Calu3 (cell line): ENCODE data around the gene EEIG1. TPM values are rescaled to one million over a fixed set of nuclear protein-coding genes. Genes with fewer than 3 reads are reported as not detected.

ENCODE experiments used
- BruUV-seq: library from RNA; stranded (reverse); fragments of 400-500 nt; replicated peaks from 2 replicates; lab custom pipeline; 2021; lab: Mats Ljungman, UMichigan
- CTCF ChIA-PET: fragments of 300-600 bp; sonication (Branson Sonifier 250); formaldehyde crosslinking; loops from one replicate; lab custom pipeline; 2022; ENCODE audit warnings: antibody characterized with exemption; lab: Charles Lee
- DNase-seq: peaks from one replicate; pipeline ENCODE4 v3.0.0; 2022
- H3K27ac Mint-ChIP-seq: one replicate; pipeline ENCODE4 v1.8.0; 2022; ENCODE audit warnings: mixed read lengths; ENCODE audit not compliant: unreplicated experiment
- H3K27me3 Mint-ChIP-seq: one replicate; pipeline ENCODE4 v1.8.0; 2022; ENCODE audit warnings: mixed read lengths; ENCODE audit not compliant: unreplicated experiment
- H3K36me3 Mint-ChIP-seq: one replicate; pipeline ENCODE4 v1.8.0; 2022; ENCODE audit warnings: mild to moderate bottlenecking, moderate library complexity, mixed read lengths; ENCODE audit not compliant: insufficient read depth, unreplicated experiment
- H3K4me1 Mint-ChIP-seq: one replicate; pipeline ENCODE4 v1.8.0; 2022; ENCODE audit warnings: mild to moderate bottlenecking, low read depth, mixed read lengths; ENCODE audit not compliant: unreplicated experiment
- H3K4me3 Mint-ChIP-seq: one replicate; pipeline ENCODE4 v1.8.0; 2022; ENCODE audit warnings: mild to moderate bottlenecking, low read depth, moderate library complexity, mixed read lengths; ENCODE audit not compliant: unreplicated experiment
- H3K9me3 Mint-ChIP-seq: one replicate; pipeline ENCODE4 v1.8.0; 2022; ENCODE audit warnings: low read depth, mixed read lengths; ENCODE audit not compliant: unreplicated experiment
- CTCF ChIP-seq: fragments of 200-600 bp; IDR thresholded peaks from one replicate; pipeline ENCODE4 v1.8.0; 2022; ENCODE audit warnings: antibody characterized with exemption; ENCODE audit not compliant: unreplicated experiment
- intact Hi-C: fragments of 100-400 bp; cut with micrococcal nuclease; formaldehyde crosslinking; loops from one replicate; pipeline ENCODE4 v1.10.0; 2022; ENCODE audit not compliant: unreplicated experiment
- total RNA-seq: library from RNA; stranded (reverse); gene quantifications from 2 replicates; pipeline ENCODE4 v1.2.3, GENCODE V29; 2022

The EEIG1 gene
- total RNA-seq, 1 experiment from 2014 or later, result 84.6 TPM

GRCh38 chr9:127950513-127951289 lies 30.1 kb downstream of the EEIG1 start:
- no peak for TF ChIP-seq CTCF
- intact Hi-C loops, result no loop called here
- Mint-ChIP-seq H3K27ac (peak overlapping the region; percentile 85), H3K9me3 (no peaks in the 10 kb centered on the region), H3K4me1 (peaks cover 48% of the 10 kb centered on the region), H3K27me3 (no peaks in the 10 kb centered on the region), H3K36me3 (peaks cover 41% of the 10 kb centered on the region), H3K4me3 (peak overlapping the region; percentile 32)
- CTCF ChIA-PET, result interaction anchor here (1.4 kb wide), 1 partner anchor 84 kb away, joined by 3 read pairs; no protein-coding TSS in a partner anchor
- no TSS peak for BruUV-seq
- peak; percentile 62 for DNase-seq

- intact Hi-C loops, result no loop called here
- CTCF ChIA-PET, result interaction anchor here (0.7 to 1.4 kb wide), 2 partner anchors 85 to 101 kb away, joined by 3 read pairs; no protein-coding TSS in a partner anchor
- H3K4me3 Mint-ChIP-seq, result no peak overlapping the region
- H3K36me3 Mint-ChIP-seq, result peaks cover 39% of the 10 kb centered on the region
- no peaks in the 10 kb centered on the region for H3K9me3 Mint-ChIP-seq
- H3K27me3 Mint-ChIP-seq, result no peaks in the 10 kb centered on the region
- peak overlapping the region; percentile 85 for H3K27ac Mint-ChIP-seq
- peaks cover 41% of the 10 kb centered on the region for H3K4me1 Mint-ChIP-seq
- TF ChIP-seq CTCF, result no peak
- no TSS peak for BruUV-seq
- DNase-seq, result no peak
Measured at GRCh38 chr9:127949827-127950512, 30.8 kb downstream of the EEIG1 start.

- Mint-ChIP-seq H3K4me3 (no peak overlapping the region), H3K4me1 (peaks cover 32% of the 10 kb centered on the region), H3K27me3 (no peaks in the 10 kb centered on the region), H3K36me3 (peaks cover 52% of the 10 kb centered on the region), H3K27ac (peak overlapping the region; percentile 29), H3K9me3 (no peaks in the 10 kb centered on the region)
- no TSS peak for BruUV-seq
- no peak for DNase-seq
- intact Hi-C loops, result no loop called here
- TF ChIP-seq CTCF, result no peak
- CTCF ChIA-PET, result no interaction called here
Measured at GRCh38 chr9:127947841-127948710, 32.7 kb downstream of the EEIG1 start.

- peaks cover 33% of the 10 kb centered on the region for H3K4me1 Mint-ChIP-seq
- CTCF ChIA-PET, result no interaction called here
- peaks cover 66% of the 10 kb centered on the region for H3K36me3 Mint-ChIP-seq
- BruUV-seq, result no TSS peak
- DNase-seq, result no peak
- intact Hi-C loops, result no loop called here
- no peaks in the 10 kb centered on the region for H3K27me3 Mint-ChIP-seq
- H3K9me3 Mint-ChIP-seq, result no peaks in the 10 kb centered on the region
- TF ChIP-seq CTCF, result no peak
- no peak overlapping the region for H3K27ac Mint-ChIP-seq
- H3K4me3 Mint-ChIP-seq, result no peak overlapping the region
Measured at GRCh38 chr9:127946728-127947127, 34.1 kb downstream of the EEIG1 start.
